Ascending aorta (tissue), 2 donors: ENCODE results near the gene TMOD3. TPM values are rescaled to one million over a fixed set of nuclear protein-coding genes. Genes with fewer than 3 reads are reported as not detected.

Experiments used
- DNase-seq, 2 donors: peaks; one replicate each; pipeline ENCODE4 v3.0.0-alpha.2; 2019; ENCODE audit warnings: low spot score in 2 of 2
- H3K27ac ChIP-seq, 2 donors: fragments of 200-600 bp; sonication (generic); one replicate each; pipeline ENCODE4 v1.5.1; 2016 to 2017; ENCODE audit warnings: mild to moderate bottlenecking in 1 of 2
- H3K27me3 ChIP-seq: fragments of 200-600 bp; sonication (generic); one replicate; pipeline ENCODE4 v1.5.1; 2017
- H3K36me3 ChIP-seq, 2 donors: fragments of 200-600 bp; sonication (generic); one replicate each; pipeline ENCODE4 v1.5.1; 2016
- H3K4me1 ChIP-seq, 2 donors: fragments of 200-600 bp; sonication (generic); one replicate each; pipeline ENCODE4 v1.5.1; 2016 to 2017; ENCODE audit warnings: mild to moderate bottlenecking in 1 of 2
- H3K4me3 ChIP-seq, 2 donors: fragments of 200-600 bp; sonication (generic); one replicate each; pipeline ENCODE4 v1.5.1; 2016 to 2017; ENCODE audit warnings: mild to moderate bottlenecking in 1 of 2
- H3K9me3 ChIP-seq, 2 donors: fragments of 200-600 bp; sonication (generic); one replicate each; pipeline ENCODE4 v1.5.1; 2016
- CTCF ChIP-seq, 3 experiments: fragments of 200-600 bp in 2 of 3; fragments of 450-650 bp in 1 of 3; sonication (generic) in 2 of 3; IDR thresholded peaks; one replicate each; pipeline ENCODE4 v1.5.1; 2016 to 2019; ENCODE audit warnings: antibody characterized with exemption in 3 of 3, mild to moderate bottlenecking in 1 of 3, moderate library complexity in 1 of 3
- intact Hi-C: fragments of 100-400 bp; cut with DNase I; formaldehyde crosslinking; loops from one replicate; pipeline ENCODE4 v1.15.1; 2023
- total RNA-seq: library from RNA; depleted of rRNA; stranded (reverse); fragments of >200 nt; gene quantifications from one replicate; pipeline ENCODE4 v1.1.0, GENCODE V29; 2016

The TMOD3 gene
- total RNA-seq, 1 donor from 2014 or later: 28.0 TPM

DNA sequence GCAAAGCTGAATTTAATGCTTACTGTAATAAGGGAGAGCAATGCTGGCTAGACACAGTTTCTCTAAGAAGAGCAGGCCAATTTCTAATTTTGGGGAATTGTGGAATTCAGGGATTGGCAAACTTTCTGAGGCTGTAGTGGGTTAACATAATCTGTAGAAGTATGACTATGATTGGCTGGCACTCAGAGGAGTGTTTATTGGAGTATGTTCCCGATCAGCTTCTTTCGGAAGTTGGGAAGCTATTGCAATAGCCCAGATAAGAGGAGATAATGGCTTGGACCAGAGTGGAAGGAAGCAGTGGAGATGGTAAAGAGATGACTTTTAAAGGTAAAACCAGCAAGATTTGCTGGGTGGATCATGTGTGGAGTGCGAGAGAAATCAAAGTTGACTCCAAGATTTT, 19.4 kb downstream of the TMOD3 start:
- intact Hi-C loops: no loop called here
- H3K27ac ChIP-seq: no peak overlapping the region
- H3K27me3 ChIP-seq: no peaks in the 10 kb centered on the region
- no peaks in the 10 kb centered on the region for H3K9me3 ChIP-seq
- no peak overlapping the region for H3K4me3 ChIP-seq
- peaks cover 4 to 40% of the 10 kb centered on the region in 2 donors for H3K4me1 ChIP-seq
- no peak for DNase-seq
- H3K36me3 ChIP-seq: no peaks in the 10 kb centered on the region
- TF ChIP-seq CTCF (IDR thresholded peaks at IDR 0.05): no peak

DNA sequence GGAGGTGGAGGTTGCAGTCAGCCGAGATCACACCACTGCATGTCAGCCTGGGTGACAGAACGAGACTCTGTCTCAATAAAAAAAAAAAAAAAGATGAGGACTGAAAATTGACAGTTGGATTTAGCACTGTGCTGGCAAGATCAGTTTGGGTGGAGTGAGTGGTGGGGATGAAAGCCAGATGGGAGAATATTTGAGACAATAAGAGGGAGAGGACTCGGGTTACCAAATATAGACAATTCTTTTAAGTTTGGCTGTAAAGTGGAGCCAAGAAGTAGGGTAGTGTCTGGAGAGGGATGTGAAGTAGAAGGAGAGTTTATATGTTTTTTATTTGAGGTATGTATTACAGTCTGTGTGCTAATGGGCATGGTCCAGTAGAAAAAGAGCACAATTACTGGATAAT, 20.4 kb downstream of the TMOD3 start:
- no peaks in the 10 kb centered on the region for H3K9me3 ChIP-seq
- no peak for TF ChIP-seq CTCF (IDR thresholded peaks at IDR 0.05)
- H3K27me3 ChIP-seq: no peaks in the 10 kb centered on the region
- H3K4me3 ChIP-seq: no peak overlapping the region
- intact Hi-C loops: no loop called here
- no peak for DNase-seq
- no peak overlapping the region for H3K27ac ChIP-seq
- no peaks in the 10 kb centered on the region for H3K36me3 ChIP-seq
- peaks cover 4 to 30% of the 10 kb centered on the region in 2 donors for H3K4me1 ChIP-seq

DNA sequence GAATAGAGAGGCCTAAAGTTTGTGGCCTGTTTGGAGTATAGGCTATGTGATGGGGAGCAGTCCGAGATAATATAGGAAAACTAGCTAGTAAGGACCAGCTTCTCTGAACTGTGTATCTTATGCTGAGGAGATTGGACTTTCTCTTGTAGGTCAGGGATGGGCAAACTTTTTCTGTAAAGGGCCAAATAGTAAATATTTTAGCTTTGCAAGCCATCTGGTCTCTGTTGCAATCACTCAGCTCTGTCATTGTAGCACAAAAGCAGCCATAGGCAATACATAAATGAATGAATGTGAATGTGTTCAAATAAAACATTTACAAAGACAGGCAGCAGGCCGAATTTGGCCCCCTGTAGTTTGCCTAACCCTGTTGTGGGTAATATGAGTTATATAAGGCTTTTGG, 24.5 kb downstream of the TMOD3 start:
- Histone ChIP-seq H3K27ac (no peak overlapping the region), H3K27me3 (no peaks in the 10 kb centered on the region), H3K36me3 (no peaks in the 10 kb centered on the region), H3K4me1 (no peaks in the 10 kb centered on the region), H3K9me3 (no peaks in the 10 kb centered on the region), H3K4me3 (no peak overlapping the region)
- intact Hi-C loops: no loop called here
- no peak for TF ChIP-seq CTCF (IDR thresholded peaks at IDR 0.05)
- no peak for DNase-seq

GRCh38 chr15:51855612-51856011, 26.2 kb downstream of the TMOD3 start:
- DNase-seq: no peak
- Histone ChIP-seq H3K27ac (no peak overlapping the region), H3K27me3 (no peaks in the 10 kb centered on the region), H3K4me1 (no peaks in the 10 kb centered on the region), H3K4me3 (no peak overlapping the region), H3K36me3 (no peaks in the 10 kb centered on the region), H3K9me3 (no peaks in the 10 kb centered on the region)
- no peak for TF ChIP-seq CTCF (IDR thresholded peaks at IDR 0.05)
- intact Hi-C loops: no loop called here

DNA sequence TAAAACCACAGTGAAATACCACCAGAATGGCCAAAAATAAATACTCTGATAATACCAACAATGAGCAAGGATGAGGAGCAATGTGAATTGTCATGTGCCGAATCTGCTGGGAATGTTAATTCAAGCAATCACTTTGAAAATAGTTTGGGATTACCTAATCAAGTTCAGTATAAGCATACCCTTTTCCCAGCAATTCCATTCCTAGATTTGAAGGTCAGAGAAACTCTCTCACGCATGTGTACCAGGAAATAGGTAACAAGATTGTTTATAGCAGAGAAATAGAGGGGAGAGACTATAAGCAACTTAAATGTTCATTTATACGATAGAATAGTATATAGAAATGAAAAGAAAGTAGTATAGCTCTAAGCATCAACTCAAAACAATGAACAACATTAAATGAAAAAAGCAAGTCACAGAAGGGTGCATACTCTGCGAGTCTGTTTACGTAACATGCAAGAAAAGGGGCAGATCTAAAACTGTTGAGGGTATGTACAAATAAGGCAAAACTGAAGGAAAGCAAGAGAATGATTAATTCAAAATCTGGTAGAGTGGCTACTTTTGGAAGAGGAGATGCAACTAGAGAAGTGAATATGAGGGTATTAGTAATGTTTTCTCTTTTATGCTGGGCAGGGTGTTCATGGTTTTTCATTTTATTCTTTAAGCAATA, 27.4 kb downstream of the TMOD3 start:
- no peak for DNase-seq
- no peaks in the 10 kb centered on the region for H3K27me3 ChIP-seq
- H3K36me3 ChIP-seq: no peaks in the 10 kb centered on the region
- no peaks in the 10 kb centered on the region for H3K9me3 ChIP-seq
- no peak overlapping the region for H3K4me3 ChIP-seq
- intact Hi-C loops: no loop called here
- TF ChIP-seq CTCF (IDR thresholded peaks at IDR 0.05): no peak
- no peaks in the 10 kb centered on the region for H3K4me1 ChIP-seq
- H3K27ac ChIP-seq: no peak overlapping the region
